H9 (cell line): ENCODE data around the gene ADGRG2. TPM values are rescaled to one million over a fixed set of nuclear protein-coding genes. Genes with fewer than 3 reads are reported as not detected.

Experiments
- DNase-seq: peaks from one replicate; pipeline ENCODE4 v3.0.0-alpha.2; 2017
- H2AFZ ChIP-seq: one replicate; pipeline ENCODE4 v1.6.1; 2013; ENCODE audit warnings: mild to moderate bottlenecking, low read length, control low read depth, moderate library complexity
- H2AK5ac ChIP-seq: 2 replicates; pipeline ENCODE4 v1.6.1; 2013; ENCODE audit warnings: low read length, control low read depth, mixed read lengths; ENCODE audit not compliant: insufficient read length
- H2BK120ac ChIP-seq: one replicate; pipeline ENCODE4 v1.6.1; 2013; ENCODE audit warnings: low read depth, mild to moderate bottlenecking, low read length, control low read depth, inconsistent platforms; ENCODE audit not compliant: poor library complexity, severe bottlenecking
- H2BK12ac ChIP-seq: 2 replicates; pipeline ENCODE4 v1.6.1; 2013; ENCODE audit warnings: low read length, control low read depth, mixed read lengths, low read depth; ENCODE audit not compliant: insufficient read length
- H2BK15ac ChIP-seq: 2 replicates; pipeline ENCODE4 v1.6.1; 2013; ENCODE audit warnings: low read depth, low read length, control low read depth
- H2BK20ac ChIP-seq: one replicate; pipeline ENCODE4 v1.6.1; 2013; ENCODE audit warnings: low read depth, mild to moderate bottlenecking, low read length, control low read depth, inconsistent platforms; ENCODE audit not compliant: poor library complexity, severe bottlenecking
- H2BK5ac ChIP-seq: 2 replicates; pipeline ENCODE4 v1.6.1; 2013; ENCODE audit warnings: low read length, control low read depth, mixed read lengths; ENCODE audit not compliant: insufficient read length
- H3K14ac ChIP-seq: 2 replicates; pipeline ENCODE4 v1.6.1; 2013; ENCODE audit warnings: low read length, control low read depth; ENCODE audit not compliant: insufficient read depth
- H3K18ac ChIP-seq: 2 replicates; pipeline ENCODE4 v1.6.1; 2013; ENCODE audit warnings: low read depth, mild to moderate bottlenecking, mixed read lengths, low read length, control low read depth; ENCODE audit not compliant: insufficient read length
- H3K23ac ChIP-seq: 2 replicates; pipeline ENCODE4 v1.6.1; 2013; ENCODE audit warnings: low read length, control low read depth, mixed read lengths, low read depth; ENCODE audit not compliant: insufficient read length
- H3K23me2 ChIP-seq: 2 replicates; pipeline ENCODE4 v1.6.1; 2013; ENCODE audit warnings: low read depth, mild to moderate bottlenecking, mixed read lengths, low read length, control low read depth; ENCODE audit not compliant: insufficient read length, poor library complexity, severe bottlenecking
- H3K27ac ChIP-seq: 2 replicates; pipeline ENCODE4 v1.5.1; 2013; ENCODE audit warnings: low read length, control low read depth, mixed read lengths, low read depth; ENCODE audit not compliant: insufficient read length
- H3K27me3 ChIP-seq: 2 replicates; pipeline ENCODE4 v1.6.1; 2013; ENCODE audit warnings: low read length, control low read depth, inconsistent platforms; ENCODE audit not compliant: insufficient read depth
- H3K4ac ChIP-seq: 2 replicates; pipeline ENCODE4 v1.6.1; 2013; ENCODE audit warnings: low read depth, mild to moderate bottlenecking, control low read depth, inconsistent platforms, low read length, moderate library complexity
- H3K4me1 ChIP-seq: 2 replicates; pipeline ENCODE4 v1.6.1; 2013; ENCODE audit warnings: low read length, control low read depth, inconsistent platforms; ENCODE audit not compliant: insufficient read depth
- H3K4me2 ChIP-seq: 2 replicates; pipeline ENCODE4 v1.6.1; 2013; ENCODE audit warnings: low read length, control low read depth, mixed read lengths; ENCODE audit not compliant: insufficient read length, insufficient read depth
- H3K56ac ChIP-seq: 2 replicates; pipeline ENCODE4 v1.6.1; 2013; ENCODE audit warnings: low read depth, mild to moderate bottlenecking, mixed read lengths, low read length, control low read depth; ENCODE audit not compliant: insufficient read length
- H3K79me1 ChIP-seq: 2 replicates; pipeline ENCODE4 v1.6.1; 2013; ENCODE audit warnings: low read depth, mild to moderate bottlenecking, moderate library complexity, low read length, control low read depth, inconsistent platforms; ENCODE audit not compliant: insufficient read depth, poor library complexity, severe bottlenecking
- H3K79me2 ChIP-seq: 2 replicates; pipeline ENCODE4 v1.6.1; 2013; ENCODE audit warnings: low read length, control low read depth, inconsistent platforms; ENCODE audit not compliant: insufficient read depth
- H3K9ac ChIP-seq: 2 replicates; pipeline ENCODE4 v1.6.1; 2013; ENCODE audit warnings: low read length, control low read depth, mixed read lengths; ENCODE audit not compliant: insufficient read length; ENCODE audit errors: extremely low read depth
- H3K9me3 ChIP-seq: one replicate; pipeline ENCODE4 v1.6.1; 2013; ENCODE audit warnings: low read depth, low read length, inconsistent platforms; ENCODE audit not compliant: control insufficient read depth
- H3T11ph ChIP-seq: one replicate; pipeline ENCODE4 v1.6.1; 2013; ENCODE audit warnings: mild to moderate bottlenecking, low read length, control low read depth, inconsistent platforms
- H4K20me1 ChIP-seq: one replicate; pipeline ENCODE4 v1.6.1; 2013; ENCODE audit not compliant: control insufficient read depth, insufficient read length, insufficient read depth
- H4K5ac ChIP-seq: 2 replicates; pipeline ENCODE4 v1.6.1; 2013; ENCODE audit warnings: low read depth, mild to moderate bottlenecking, mixed read lengths, low read length, control low read depth; ENCODE audit not compliant: insufficient read length
- H4K8ac ChIP-seq: replicated peaks from 2 replicates; pipeline ENCODE4 v1.6.1; 2013; ENCODE audit warnings: low read length, control low read depth, mixed read lengths, low read depth; ENCODE audit not compliant: insufficient read length
- H4K91ac ChIP-seq: 2 replicates; pipeline ENCODE4 v1.6.1; 2013; ENCODE audit warnings: low read depth, mild to moderate bottlenecking, moderate library complexity, mixed read lengths, low read length, control low read depth; ENCODE audit not compliant: insufficient read length
- H3K27ac Mint-ChIP-seq, 3 experiments: 2 replicates in 2 of 3; 3 replicates in 1 of 3; pipeline ENCODE4 v1.8.0; 2020 to 2021; ENCODE audit warnings: mixed read lengths in 3 of 3, mild to moderate bottlenecking in 1 of 3, moderate library complexity in 1 of 3
- H3K27me3 Mint-ChIP-seq: 2 replicates; pipeline ENCODE4 v1.8.0; 2021; ENCODE audit warnings: low read depth, mild to moderate bottlenecking, moderate library complexity, mixed read lengths
- H3K36me3 Mint-ChIP-seq, 3 experiments: 2 replicates in 2 of 3; 3 replicates in 1 of 3; pipeline ENCODE4 v1.8.0; 2020 to 2021; ENCODE audit warnings: low read depth in 3 of 3, mixed read lengths in 3 of 3; ENCODE audit not compliant: insufficient read depth in 1 of 3
- H3K4me1 Mint-ChIP-seq, 2 experiments: 2 replicates each; pipeline ENCODE4 v1.8.0; 2020; ENCODE audit warnings: mixed read lengths in 2 of 2
- H3K4me3 Mint-ChIP-seq, 2 experiments: 2 replicates in 1 of 2; 3 replicates in 1 of 2; pipeline ENCODE4 v1.8.0; 2020 to 2021; ENCODE audit warnings: mild to moderate bottlenecking in 2 of 2, mixed read lengths in 2 of 2, moderate library complexity in 1 of 2
- H3K9me3 Mint-ChIP-seq, 2 experiments: 2 replicates in 1 of 2; 3 replicates in 1 of 2; pipeline ENCODE4 v1.8.0; 2020; ENCODE audit warnings: mild to moderate bottlenecking in 2 of 2, mixed read lengths in 2 of 2, moderate library complexity in 1 of 2
- WGBS: extraction: QIAGEN DNeasy Blood & Tissue Kit; methylation state at CpG from one replicate; pipeline ENCODE4 v1.1.7; 2013; ENCODE audit warnings: missing lambda C conversion rate, low lambda C conversion rate, mixed read lengths; ENCODE audit not compliant: insufficient read length; ENCODE audit errors: extremely low coverage; 5-methylcytosine and 5-hydroxymethylcytosine counted together
- total RNA-seq: library from RNA; stranded (reverse); gene quantifications from 2 replicates; pipeline ENCODE4 v1.2.1, GENCODE V29; 2021
- TF ChIP-seq, protein P1 (sequence below): fragments of 200-600 bp; sonication (generic); conservative IDR thresholded peaks from 3 replicates; pipeline ENCODE4 v1.8.0; 2021; ENCODE audit warnings: antibody characterized with exemption, mild to moderate bottlenecking

Gene ADGRG2
- total RNA-seq, 1 experiment from 2014 or later: 6.8 TPM

DNA sequence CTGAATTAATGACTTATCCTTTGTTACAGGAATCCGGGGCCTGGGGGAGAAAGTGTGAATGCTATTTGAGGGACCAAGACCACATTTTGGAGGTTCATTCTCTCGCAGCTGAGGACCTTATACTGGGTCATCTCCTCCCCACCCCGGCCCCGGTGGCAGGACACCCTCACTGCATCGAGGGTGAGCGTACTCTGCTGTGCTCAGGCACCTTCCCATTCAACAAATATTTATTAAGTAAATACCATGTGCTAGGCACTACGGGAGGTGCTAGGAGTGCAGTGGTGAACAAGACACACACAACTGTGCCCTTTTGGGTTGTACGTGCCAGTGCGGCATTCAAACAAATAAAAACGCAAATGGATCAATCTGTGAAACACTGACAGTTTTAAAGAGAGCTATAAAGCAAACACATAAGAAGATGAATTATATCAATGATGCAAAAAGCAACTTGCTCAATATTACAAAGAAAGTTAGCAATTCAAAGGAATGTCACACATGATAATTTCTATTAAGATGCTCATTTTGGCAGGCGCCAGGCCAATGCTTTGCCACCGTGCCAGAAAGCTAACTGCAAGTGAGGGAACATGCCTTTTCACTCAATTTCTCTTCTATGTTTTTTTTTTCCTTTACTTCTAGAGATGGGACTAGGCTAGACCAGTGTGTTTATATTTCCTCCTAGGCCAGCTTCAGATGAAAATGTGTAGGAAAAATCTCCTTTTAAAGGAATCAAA, 24.6 kb downstream of the ADGRG2 start:
- WGBS: no CpG with 5 or more reads among the region's 12 CpGs
- H4K8ac ChIP-seq: no peak overlapping the region
- H4K20me1 ChIP-seq: no peaks in the 10 kb centered on the region
- no peaks in the 10 kb centered on the region for H3K23me2 ChIP-seq
- H3K36me3 Mint-ChIP-seq: peaks cover 5 to 8% (median 6%) of the 10 kb centered on the region in 3 experiments
- H3K4me3 Mint-ChIP-seq: no peak overlapping the region
- TF ChIP-seq, protein P1, sequence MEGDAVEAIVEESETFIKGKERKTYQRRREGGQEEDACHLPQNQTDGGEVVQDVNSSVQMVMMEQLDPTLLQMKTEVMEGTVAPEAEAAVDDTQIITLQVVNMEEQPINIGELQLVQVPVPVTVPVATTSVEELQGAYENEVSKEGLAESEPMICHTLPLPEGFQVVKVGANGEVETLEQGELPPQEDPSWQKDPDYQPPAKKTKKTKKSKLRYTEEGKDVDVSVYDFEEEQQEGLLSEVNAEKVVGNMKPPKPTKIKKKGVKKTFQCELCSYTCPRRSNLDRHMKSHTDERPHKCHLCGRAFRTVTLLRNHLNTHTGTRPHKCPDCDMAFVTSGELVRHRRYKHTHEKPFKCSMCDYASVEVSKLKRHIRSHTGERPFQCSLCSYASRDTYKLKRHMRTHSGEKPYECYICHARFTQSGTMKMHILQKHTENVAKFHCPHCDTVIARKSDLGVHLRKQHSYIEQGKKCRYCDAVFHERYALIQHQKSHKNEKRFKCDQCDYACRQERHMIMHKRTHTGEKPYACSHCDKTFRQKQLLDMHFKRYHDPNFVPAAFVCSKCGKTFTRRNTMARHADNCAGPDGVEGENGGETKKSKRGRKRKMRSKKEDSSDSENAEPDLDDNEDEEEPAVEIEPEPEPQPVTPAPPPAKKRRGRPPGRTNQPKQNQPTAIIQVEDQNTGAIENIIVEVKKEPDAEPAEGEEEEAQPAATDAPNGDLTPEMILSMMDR: peak; percentile 26; the same call in 1 of the 3 replicates
- H2BK120ac ChIP-seq: no peak overlapping the region
- H3K4me2 ChIP-seq: no peak overlapping the region
- peaks cover 0 to 2% of the 10 kb centered on the region in 2 experiments; a peak in 1 of 4 replicates for H3K4me1 Mint-ChIP-seq
- peaks cover 74 to 76% of the 10 kb centered on the region in 2 experiments for H3K9me3 Mint-ChIP-seq
- no peak overlapping the region for H2AK5ac ChIP-seq
- no peak overlapping the region for H4K91ac ChIP-seq
- H3K14ac ChIP-seq: no peak overlapping the region
- no peaks in the 10 kb centered on the region for H3K79me2 ChIP-seq
- no peak overlapping the region for H3K27ac ChIP-seq
- no peak for DNase-seq
- H2BK20ac ChIP-seq: no peak overlapping the region
- H3K79me1 ChIP-seq: no peaks in the 10 kb centered on the region
- no peak overlapping the region for H2BK15ac ChIP-seq
- H3K27me3 ChIP-seq: no peaks in the 10 kb centered on the region
- no peak overlapping the region for H3K4ac ChIP-seq
- H3T11ph ChIP-seq: no peak overlapping the region
- peaks cover 27% of the 10 kb centered on the region for H3K9me3 ChIP-seq
- no peak overlapping the region for H2AFZ ChIP-seq
- no peak overlapping the region for H2BK12ac ChIP-seq
- no peak overlapping the region for H3K23ac ChIP-seq
- no peak overlapping the region for H3K56ac ChIP-seq
- H3K4me1 ChIP-seq: no peaks in the 10 kb centered on the region
- no peak overlapping the region for H3K27ac Mint-ChIP-seq
- H3K9ac ChIP-seq: no peak overlapping the region
- no peak overlapping the region for H2BK5ac ChIP-seq
- no peak overlapping the region for H3K18ac ChIP-seq
- H3K27me3 Mint-ChIP-seq: no peaks in the 10 kb centered on the region; the same call in 1 of the 2 replicates
- H4K5ac ChIP-seq: no peak overlapping the region
